Fibroblast of pulmonary artery (primary cell): ENCODE measurements around the gene BRI3.

ENCODE experiments used
- DNase-seq: peaks from one replicate; pipeline ENCODE4 v3.0.0-alpha.2; 2010; ENCODE audit warnings: low read depth
- H3K4me3 ChIP-seq: replicated peaks from 2 replicates; pipeline ENCODE4 v1.5.1; 2011; ENCODE audit warnings: low read depth, mild to moderate bottlenecking, control low read depth, low read length, moderate library complexity
- CTCF ChIP-seq: IDR thresholded peaks from 2 replicates; pipeline ENCODE4 v1.5.1; 2011; ENCODE audit warnings: mild to moderate bottlenecking, control low read depth, low read length, inconsistent platforms; ENCODE audit errors: missing control alignments

The BRI3 gene

GRCh38 chr7:98330926-98331529 is 49.5 kb downstream of the BRI3 start:
- no peak for DNase-seq
- no peak overlapping the region for H3K4me3 ChIP-seq
- TF ChIP-seq CTCF: no peak

- no peak for DNase-seq
- TF ChIP-seq CTCF: no peak
- H3K4me3 ChIP-seq: no peak overlapping the region
Measured at GRCh38 chr7:98334081-98334480, 52.6 kb downstream of the BRI3 start.

- TF ChIP-seq CTCF: no peak
- H3K4me3 ChIP-seq: no peak overlapping the region
- no peak for DNase-seq
Measured at GRCh38 chr7:98335411-98335977, 54.0 kb downstream of the BRI3 start.

GRCh38 chr7:98338441-98338840 is 57.0 kb downstream of the BRI3 start:
- H3K4me3 ChIP-seq: no peak overlapping the region
- DNase-seq: no peak
- no peak for TF ChIP-seq CTCF

GRCh38 chr7:98339043-98339442 is 57.6 kb downstream of the BRI3 start:
- DNase-seq: no peak
- no peak for TF ChIP-seq CTCF
- no peak overlapping the region for H3K4me3 ChIP-seq

GRCh38 chr7:98341106-98341505 is 59.6 kb downstream of the BRI3 start:
- TF ChIP-seq CTCF: no peak
- H3K4me3 ChIP-seq: no peak overlapping the region
- DNase-seq: no peak
